ENCODE results near the gene CELF2. TPM values are rescaled to one million over a fixed set of nuclear protein-coding genes. Genes with fewer than 3 reads are reported as not detected.
A peak's percentile ranks its signal among the peaks of the same experiment; 100 is the strongest.

The CELF2 gene
- total RNA-seq, 2 donors from 2014 or later: 63.2 to 69.4 TPM

- peaks cover 34% of the 10 kb centered on the region for H3K36me3 ChIP-seq
- H3K27me3 ChIP-seq: no peaks in the 10 kb centered on the region
- H3K4me3 ChIP-seq: no peak overlapping the region
- peaks cover 0 to 71% of the 10 kb centered on the region in 2 donors for H3K4me1 ChIP-seq
- TF ChIP-seq CTCF (IDR thresholded peaks at IDR 0.05): no peak
- H3K9me3 ChIP-seq: no peaks in the 10 kb centered on the region
- DNase-seq (ENCODE audit: low spot score): no peak
- H3K27ac ChIP-seq: peak overlapping the region; percentile 61 to 82
Measured at GRCh38 chr10:11261143-11261542, 243.5 kb downstream of the CELF2 start.

GRCh38 chr10:11261687-11262493 lies 244.2 kb downstream of the CELF2 start:
- no peak for TF ChIP-seq CTCF (IDR thresholded peaks at IDR 0.05)
- Histone ChIP-seq H3K4me1 (peaks cover 0 to 67% of the 10 kb centered on the region in 2 donors), H3K36me3 (peaks cover 34% of the 10 kb centered on the region), H3K9me3 (no peaks in the 10 kb centered on the region), H3K4me3 (no peak overlapping the region), H3K27me3 (no peaks in the 10 kb centered on the region), H3K27ac (peak overlapping the region; percentile 61 to 82)
- no peak for DNase-seq (ENCODE audit: low spot score)

GRCh38 chr10:11262494-11263345 lies 245.0 kb downstream of the CELF2 start:
- Histone ChIP-seq H3K9me3 (no peaks in the 10 kb centered on the region), H3K27me3 (no peaks in the 10 kb centered on the region), H3K36me3 (peaks cover 30% of the 10 kb centered on the region), H3K4me3 (no peak overlapping the region), H3K27ac (peak overlapping the region; percentile 61 to 82), H3K4me1 (peaks cover 0 to 60% of the 10 kb centered on the region in 2 donors)
- no peak for DNase-seq (ENCODE audit: low spot score)
- no peak for TF ChIP-seq CTCF (IDR thresholded peaks at IDR 0.05)

GRCh38 chr10:11263767-11264166 lies 246.1 kb downstream of the CELF2 start:
- no peak overlapping the region for H3K4me3 ChIP-seq
- H3K27me3 ChIP-seq: no peaks in the 10 kb centered on the region
- no peak for DNase-seq (ENCODE audit: low spot score)
- H3K4me1 ChIP-seq: peaks cover 0 to 57% of the 10 kb centered on the region in 2 donors
- peak overlapping the region; percentile 6 to 82 for H3K27ac ChIP-seq
- H3K9me3 ChIP-seq: no peaks in the 10 kb centered on the region
- no peak for TF ChIP-seq CTCF (IDR thresholded peaks at IDR 0.05)
- H3K36me3 ChIP-seq: peaks cover 20% of the 10 kb centered on the region

- Histone ChIP-seq H3K27me3 (no peaks in the 10 kb centered on the region), H3K36me3 (peaks cover 12% of the 10 kb centered on the region), H3K27ac (peak overlapping the region; percentile 6 to 82), H3K4me1 (peaks cover 0 to 57% of the 10 kb centered on the region in 2 donors), H3K4me3 (no peak overlapping the region), H3K9me3 (no peaks in the 10 kb centered on the region)
- no peak for TF ChIP-seq CTCF (IDR thresholded peaks at IDR 0.05)
- no peak for DNase-seq (ENCODE audit: low spot score)
Measured at GRCh38 chr10:11264296-11265048, 246.8 kb downstream of the CELF2 start.
